CD1c-positive myeloid dendritic cell (primary cell): ENCODE results near the gene PFKFB2.

Source experiments
- DNase-seq: peaks from one replicate; pipeline ENCODE4 v3.0.0-alpha.2; 2016; ENCODE audit errors: extremely low spot score

Gene PFKFB2

DNA sequence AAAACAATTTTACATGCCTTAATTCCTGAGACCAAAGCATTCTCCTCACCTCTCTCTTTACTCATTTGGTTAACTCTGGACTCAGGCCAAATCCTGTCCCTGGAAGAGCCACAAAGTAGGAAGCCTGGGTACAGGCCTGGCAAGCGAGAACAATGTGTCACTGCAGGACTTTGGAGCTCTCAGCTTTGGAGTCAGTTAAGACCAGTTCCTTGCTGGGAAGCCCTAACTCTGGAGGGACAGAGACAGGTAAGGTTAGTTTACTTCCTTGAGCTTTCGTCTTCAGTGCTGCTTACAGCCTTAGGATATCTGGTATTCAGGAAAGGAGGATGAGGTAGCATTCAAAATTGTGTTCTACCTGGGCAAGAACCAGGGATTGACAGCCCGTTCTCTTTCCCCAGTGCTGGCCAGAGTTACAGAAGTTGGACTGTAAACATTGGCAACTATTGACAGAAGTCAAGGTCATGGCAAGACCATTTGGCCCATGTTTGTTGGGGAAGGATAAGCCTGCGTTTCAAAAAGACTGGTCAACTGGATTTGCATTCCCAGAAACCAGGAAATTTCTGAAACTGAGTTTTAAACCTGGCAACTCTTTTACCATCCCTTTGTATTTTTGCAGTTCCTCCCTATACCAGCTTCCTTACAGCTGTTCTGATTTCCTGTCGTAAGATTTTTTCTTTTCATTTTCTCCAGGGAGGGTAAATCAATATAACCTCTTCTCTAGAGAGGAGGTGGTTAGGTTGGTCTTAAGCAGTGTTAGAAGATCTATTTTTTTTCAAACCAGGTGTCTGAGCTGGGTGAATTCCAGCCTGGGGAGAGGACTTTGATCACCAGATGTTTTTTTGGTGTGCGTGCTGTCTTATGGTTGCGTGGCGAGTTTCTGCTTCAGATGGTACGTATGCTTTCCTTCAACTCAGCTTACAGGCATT lies 35.9 kb downstream of the PFKFB2 start, which contains the start of gene C4BPB:
TSS of gene C4BPB (plus strand) at position 160 of the 926 bp plus-strand sequence. CDS start at position 832, 672 bp downstream.
- no peak for DNase-seq

- peak; percentile 18 for DNase-seq
These were observed 36.7 kb downstream of the PFKFB2 start for GRCh38 chr1:207089627-207090355.

GRCh38 chr1:207091200-207091908 lies 38.3 kb downstream of the PFKFB2 start:
- DNase-seq, result no peak

- DNase-seq, result no peak
These were observed 40.9 kb downstream of the PFKFB2 start for GRCh38 chr1:207093944-207094343.

DNA sequence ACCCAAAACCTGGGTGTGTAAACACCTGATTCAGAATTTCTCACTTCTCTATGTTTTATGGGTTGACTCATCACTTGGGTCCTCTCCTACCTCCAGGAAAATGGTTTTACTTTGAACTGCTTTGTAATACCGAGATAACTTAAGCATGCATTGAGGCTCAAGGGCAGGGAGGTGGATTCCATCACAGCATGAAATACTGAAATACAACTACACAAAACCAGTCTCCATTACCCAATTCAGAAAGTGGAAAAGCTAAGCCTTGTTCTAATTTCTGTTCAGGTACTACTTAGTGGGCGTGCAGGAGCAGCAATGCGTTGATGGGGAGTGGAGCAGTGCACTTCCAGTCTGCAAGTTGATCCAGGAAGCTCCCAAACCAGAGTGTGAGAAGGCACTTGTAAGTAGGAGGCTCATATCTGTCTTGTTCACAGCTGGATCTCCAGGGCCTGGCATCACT lies 44.8 kb downstream of the PFKFB2 start:
- DNase-seq, result no peak

DNA sequence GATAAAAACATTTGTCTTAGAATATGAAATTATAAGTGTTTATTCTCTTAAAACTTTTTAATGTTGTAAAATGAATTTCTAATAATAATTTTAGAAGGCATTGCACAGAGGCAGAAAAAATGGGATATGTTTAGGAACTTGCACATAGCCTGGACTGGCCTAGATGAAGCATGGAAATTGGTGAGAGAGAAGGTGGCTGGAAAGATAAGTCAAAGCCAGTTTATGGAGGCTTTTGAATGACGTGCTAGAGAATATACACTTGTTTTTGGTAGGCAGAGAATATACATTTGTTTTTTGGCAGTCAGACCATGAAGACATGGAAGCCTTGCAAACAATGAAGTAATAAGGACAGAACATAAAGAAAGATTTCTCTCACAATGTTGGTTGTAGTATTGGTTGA lies 48.6 kb downstream of the PFKFB2 start:
- no peak for DNase-seq

- DNase-seq, result no peak
These were observed 49.1 kb downstream of the PFKFB2 start for GRCh38 chr1:207102146-207102545.

- no peak for DNase-seq
These were observed 49.6 kb downstream of the PFKFB2 start for GRCh38 chr1:207102659-207103058.

GRCh38 chr1:207103892-207104373 lies 50.9 kb downstream of the PFKFB2 start, which contains the start of gene C4BPA:
TSS of gene C4BPA (plus strand) at chr1:207104233. CDS start at chr1:207113026, 8,793 bp downstream.
- peak; percentile 11 for DNase-seq

GRCh38 chr1:207109004-207109403 lies 55.9 kb downstream of the PFKFB2 start:
- DNase-seq, result no peak

DNA sequence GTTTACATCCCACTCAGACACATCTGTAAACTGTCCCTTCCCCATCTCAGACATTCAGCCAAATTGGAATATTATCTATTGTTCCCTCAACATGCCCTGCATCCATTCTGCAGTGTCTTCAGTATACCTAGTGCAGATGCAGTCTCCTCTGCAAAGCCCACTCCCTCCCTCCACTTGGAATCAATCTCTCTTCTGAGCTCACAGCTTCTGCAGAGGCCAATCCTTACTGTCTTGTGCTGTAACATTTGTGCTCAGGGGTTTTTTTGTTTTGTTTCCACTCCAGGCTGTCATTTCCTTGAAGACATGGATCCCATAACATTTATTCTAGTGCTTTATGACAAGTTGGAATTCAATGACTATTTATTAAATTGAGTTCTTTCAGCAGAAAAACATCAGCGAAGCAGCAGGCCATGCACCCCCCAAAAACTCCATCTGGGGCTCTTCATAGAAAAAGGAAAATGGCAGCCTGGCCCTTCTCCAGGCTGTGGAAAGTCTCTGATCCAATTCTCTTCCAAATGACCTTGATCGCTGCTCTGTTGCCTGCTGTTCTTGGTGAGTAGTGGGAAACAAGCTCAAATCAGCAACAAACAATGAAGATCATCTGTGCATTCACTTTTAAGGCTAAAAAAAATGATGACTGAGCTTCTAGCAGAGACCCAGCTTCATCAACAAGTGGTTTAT lies 59.7 kb downstream of the PFKFB2 start:
- DNase-seq, result no peak

- DNase-seq, result no peak
These were observed 62.2 kb downstream of the PFKFB2 start for GRCh38 chr1:207115269-207115668.

- no peak for DNase-seq
These were observed 71.3 kb downstream of the PFKFB2 start for GRCh38 chr1:207124389-207124788.

DNA sequence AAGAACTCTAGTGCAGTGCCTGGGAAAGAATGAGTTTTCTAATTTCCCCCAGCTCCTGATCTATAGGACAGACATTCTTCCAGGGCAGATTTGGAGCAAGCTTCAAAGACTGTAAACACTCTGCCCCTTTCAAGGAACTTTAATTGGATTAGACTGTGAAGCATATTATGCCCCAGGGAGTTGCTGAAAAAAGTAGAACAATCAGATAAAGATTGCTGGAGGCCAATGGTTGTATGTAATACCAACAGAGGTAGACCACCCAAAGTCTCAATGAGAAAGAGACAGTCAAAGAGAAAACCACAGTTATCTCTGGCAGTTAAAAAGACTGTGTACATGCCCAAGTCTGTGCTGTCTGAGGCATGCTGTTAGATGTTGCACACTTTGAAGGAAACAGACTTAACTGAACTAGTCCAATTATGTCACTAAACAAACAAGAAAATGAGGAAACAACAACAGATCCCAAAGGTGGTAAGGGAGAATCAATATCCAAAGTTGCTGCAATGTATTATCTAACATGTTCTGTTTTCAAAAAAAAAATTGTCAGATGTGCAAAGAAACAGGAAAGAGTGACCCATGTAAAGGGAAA lies 75.4 kb downstream of the PFKFB2 start:
- DNase-seq, result no peak

- no peak for DNase-seq
These were observed 76.0 kb downstream of the PFKFB2 start for GRCh38 chr1:207129053-207129452.
